Bone marrow (tissue), 2 donors: Measurements from ENCODE around the gene ALKBH8.
"Not testable (repeated sequence)": the region's sequence is repeated elsewhere in the genome, so short reads cannot be mapped to it uniquely, and the experiment has no call there.

Source experiments
- DNase-seq, 2 donors: peaks; one replicate each; lab custom pipeline; 2025; lab: John Stamatoyannopoulos, UW

The ALKBH8 gene

GRCh38 chr11:107576497-107577345 lies 11.2 kb upstream of the ALKBH8 start:
- peak in 1 of 2 donors; percentile 13 for DNase-seq

- no peak for DNase-seq
Measured at GRCh38 chr11:107573438-107573837, 7.9 kb upstream of the ALKBH8 start.

- DNase-seq = no peak
Measured at GRCh38 chr11:107570015-107570414, 4.5 kb upstream of the ALKBH8 start.

GRCh38 chr11:107567739-107568335 lies 2.3 kb upstream of the ALKBH8 start:
- DNase-seq = no peak

- DNase-seq = no peak
Measured at GRCh38 chr11:107566569-107566968, 1.0 kb upstream of the ALKBH8 start.

GRCh38 chr11:107565955-107566501 lies 493 bp upstream of the ALKBH8 start:
- DNase-seq = not testable (repeated sequence)

GRCh38 chr11:107564877-107565218 lies 687 bp downstream of the ALKBH8 start:
- no peak for DNase-seq

- peak in 1 of 2 donors; percentile 49 for DNase-seq
Measured at GRCh38 chr11:107563702-107564101, 1.8 kb downstream of the ALKBH8 start.

GRCh38 chr11:107562647-107563208 lies 2.8 kb downstream of the ALKBH8 start:
- peak in 1 of 2 donors; percentile 2 for DNase-seq

- no peak for DNase-seq
Measured at GRCh38 chr11:107561688-107562087, 3.8 kb downstream of the ALKBH8 start.

- no peak for DNase-seq
Measured at GRCh38 chr11:107550304-107550703, 15.2 kb downstream of the ALKBH8 start.

GRCh38 chr11:107549954-107550285 lies 15.6 kb downstream of the ALKBH8 start:
- no peak for DNase-seq

- DNase-seq = peak in 1 of 2 donors; percentile 40
Measured at GRCh38 chr11:107549253-107549953, 16.1 kb downstream of the ALKBH8 start.

GRCh38 chr11:107547961-107548360 lies 17.6 kb downstream of the ALKBH8 start:
- DNase-seq = no peak

GRCh38 chr11:107545101-107545514 lies 20.4 kb downstream of the ALKBH8 start:
- DNase-seq = no peak

GRCh38 chr11:107538821-107539220 lies 26.7 kb downstream of the ALKBH8 start:
- DNase-seq = no peak

- no peak for DNase-seq
Measured at GRCh38 chr11:107538239-107538638, 27.3 kb downstream of the ALKBH8 start.

- not testable (repeated sequence) for DNase-seq
Measured at GRCh38 chr11:107537155-107537554, 28.4 kb downstream of the ALKBH8 start.

- DNase-seq = no peak
Measured at GRCh38 chr11:107526197-107526596, 39.3 kb downstream of the ALKBH8 start.

GRCh38 chr11:107508858-107509244 lies 56.7 kb downstream of the ALKBH8 start:
- no peak for DNase-seq

- DNase-seq = no peak
Measured at GRCh38 chr11:107508201-107508857, 57.2 kb downstream of the ALKBH8 start.
